GM18520 (cell line): ENCODE measurements around the gene ATP8B1.
"Not testable (repeated sequence)": the region's sequence is repeated elsewhere in the genome, so short reads cannot be mapped to it uniquely, and the experiment has no call there.

ENCODE experiments used
- ATAC-seq: cut with Tn5 transposase; IDR thresholded peaks from one replicate; pipeline ENCODE4 v1.9.1; 2021; ENCODE audit not compliant: unreplicated experiment

Gene ATP8B1

GRCh38 chr18:57733861-57734260 is 69.3 kb downstream of the ATP8B1 start:
- no peak for ATAC-seq

- no peak for ATAC-seq
Measured at GRCh38 chr18:57730146-57730545, 73.0 kb downstream of the ATP8B1 start.

- no peak for ATAC-seq
Measured at GRCh38 chr18:57728941-57729511, 74.1 kb downstream of the ATP8B1 start.

GRCh38 chr18:57727952-57728807 is 74.9 kb downstream of the ATP8B1 start:
- no peak for ATAC-seq

- ATAC-seq: not testable (repeated sequence)
Measured at GRCh38 chr18:57719211-57719935, 83.7 kb downstream of the ATP8B1 start.

GRCh38 chr18:57716549-57716948 is 86.6 kb downstream of the ATP8B1 start:
- no peak for ATAC-seq

GRCh38 chr18:57715671-57716070 is 87.4 kb downstream of the ATP8B1 start:
- ATAC-seq: no peak

GRCh38 chr18:57715073-57715472 is 88.0 kb downstream of the ATP8B1 start:
- no peak for ATAC-seq

GRCh38 chr18:57710226-57710625 is 92.9 kb downstream of the ATP8B1 start:
- no peak for ATAC-seq

GRCh38 chr18:57709335-57709734 is 93.8 kb downstream of the ATP8B1 start:
- ATAC-seq: no peak

- ATAC-seq: no peak
Measured at GRCh38 chr18:57708288-57708687, 94.8 kb downstream of the ATP8B1 start.

- ATAC-seq: no peak
Measured at GRCh38 chr18:57705832-57706595, 97.1 kb downstream of the ATP8B1 start.

GRCh38 chr18:57705011-57705410 is 98.1 kb downstream of the ATP8B1 start:
- ATAC-seq: no peak

- ATAC-seq: no peak
Measured at GRCh38 chr18:57698571-57699276, 104.4 kb downstream of the ATP8B1 start.

- ATAC-seq: no peak
Measured at GRCh38 chr18:57697426-57697825, 105.7 kb downstream of the ATP8B1 start.

GRCh38 chr18:57696271-57696670 is 106.8 kb downstream of the ATP8B1 start:
- ATAC-seq: no peak

GRCh38 chr18:57691363-57691762 is 111.8 kb downstream of the ATP8B1 start:
- ATAC-seq: no peak

- ATAC-seq: no peak
Measured at GRCh38 chr18:57687970-57688369, 115.1 kb downstream of the ATP8B1 start.

GRCh38 chr18:57683470-57683869 is 119.6 kb downstream of the ATP8B1 start:
- ATAC-seq: no peak
